Right renal cortex interstitium (tissue), 3 donors: ENCODE data around the gene PLA2G2F. TPM values are rescaled to one million over a fixed set of nuclear protein-coding genes. Genes with fewer than 3 reads are reported as not detected.

Experiments
- DNase-seq, 3 donors: peaks; one replicate each; pipeline ENCODE4 v3.0.0-alpha.2; 2013; ENCODE audit warnings: low read depth in 3 of 3, low spot score in 2 of 3
- polyA plus RNA-seq, 3 donors: library from polyadenylated mRNA; unstranded; fragments of 120-200 nt; gene quantifications; one replicate each; pipeline ENCODE4 v1.2.1, GENCODE V29; 2013; ENCODE audit not compliant: insufficient read length in 3 of 3

Gene PLA2G2F
- polyA plus RNA-seq, 3 donors, result 0.12 to 0.37 TPM; not detected in 1

GRCh38 chr1:20166051-20166450 is 26.9 kb downstream of the PLA2G2F start:
- DNase-seq, result no peak

DNA sequence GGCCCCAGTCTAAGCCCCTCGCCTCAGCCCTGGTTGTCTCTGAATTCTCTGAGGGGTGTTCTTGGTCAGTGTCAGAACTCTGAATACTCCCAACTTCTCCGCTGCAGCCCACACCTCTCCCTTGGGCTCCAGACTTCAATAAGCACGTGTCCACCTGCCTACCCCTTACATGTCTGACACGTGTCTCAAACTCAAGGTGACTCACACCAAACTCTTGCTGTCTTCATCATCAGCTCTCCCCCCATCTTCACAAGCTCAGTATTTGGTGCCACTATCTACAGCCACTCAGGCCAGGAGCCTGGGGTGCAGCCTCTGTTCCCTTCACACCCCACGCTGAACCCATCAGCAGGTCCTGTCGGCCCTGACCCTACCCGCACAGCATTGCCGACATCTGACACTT is 28.0 kb downstream of the PLA2G2F start:
- DNase-seq, result no peak

DNA sequence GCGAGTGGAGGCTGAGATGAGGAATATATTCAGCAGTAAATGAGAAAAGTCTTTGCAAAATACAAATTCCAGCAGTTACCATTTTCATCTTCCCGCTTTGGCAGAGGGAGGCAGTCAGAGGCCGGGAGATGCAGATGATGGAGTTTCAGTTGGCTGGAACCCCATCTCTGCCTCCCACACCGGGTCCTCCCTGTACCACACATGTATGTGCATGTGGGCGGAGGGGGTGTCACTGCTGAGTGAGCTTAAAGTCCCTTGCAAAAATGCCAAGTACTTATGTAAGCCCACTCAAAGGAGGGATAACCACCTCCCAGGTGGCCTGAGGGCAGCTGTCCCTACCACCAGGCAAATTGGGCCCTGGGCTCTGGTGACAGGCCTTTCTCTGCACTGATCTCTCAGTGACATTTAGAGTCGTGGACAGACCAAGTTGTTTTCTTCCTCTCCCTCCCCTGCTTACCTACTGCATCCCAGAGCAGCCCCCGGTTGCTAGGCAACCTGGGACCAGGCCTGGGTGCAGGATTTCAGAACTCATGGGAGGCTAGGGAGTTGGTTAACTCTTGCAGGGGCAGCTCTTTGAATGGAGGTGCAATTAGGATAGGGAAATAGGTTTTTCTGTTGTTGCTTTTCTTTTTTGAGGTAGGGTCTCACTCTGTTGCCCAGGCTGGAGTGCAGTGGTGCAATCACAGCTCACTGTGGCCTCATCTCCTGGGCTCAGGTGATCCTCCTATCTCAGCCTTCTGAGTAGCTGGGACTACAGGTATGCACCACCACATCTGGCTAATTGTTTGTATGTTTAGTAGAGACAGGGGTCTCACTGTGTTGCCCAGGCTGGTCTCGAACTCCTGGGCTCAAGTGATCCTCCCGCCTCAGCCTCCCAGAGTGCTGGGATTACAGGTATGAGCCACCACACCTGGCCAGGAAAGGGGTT is 29.7 kb downstream of the PLA2G2F start:
- DNase-seq, result no peak

- DNase-seq, result no peak
Measured at GRCh38 chr1:20169932-20170331, 30.8 kb downstream of the PLA2G2F start.

- no peak for DNase-seq
Measured at GRCh38 chr1:20172033-20172590, 33.0 kb downstream of the PLA2G2F start.

- DNase-seq, result no peak
Measured at GRCh38 chr1:20174937-20175666, 36.0 kb downstream of the PLA2G2F start.

DNA sequence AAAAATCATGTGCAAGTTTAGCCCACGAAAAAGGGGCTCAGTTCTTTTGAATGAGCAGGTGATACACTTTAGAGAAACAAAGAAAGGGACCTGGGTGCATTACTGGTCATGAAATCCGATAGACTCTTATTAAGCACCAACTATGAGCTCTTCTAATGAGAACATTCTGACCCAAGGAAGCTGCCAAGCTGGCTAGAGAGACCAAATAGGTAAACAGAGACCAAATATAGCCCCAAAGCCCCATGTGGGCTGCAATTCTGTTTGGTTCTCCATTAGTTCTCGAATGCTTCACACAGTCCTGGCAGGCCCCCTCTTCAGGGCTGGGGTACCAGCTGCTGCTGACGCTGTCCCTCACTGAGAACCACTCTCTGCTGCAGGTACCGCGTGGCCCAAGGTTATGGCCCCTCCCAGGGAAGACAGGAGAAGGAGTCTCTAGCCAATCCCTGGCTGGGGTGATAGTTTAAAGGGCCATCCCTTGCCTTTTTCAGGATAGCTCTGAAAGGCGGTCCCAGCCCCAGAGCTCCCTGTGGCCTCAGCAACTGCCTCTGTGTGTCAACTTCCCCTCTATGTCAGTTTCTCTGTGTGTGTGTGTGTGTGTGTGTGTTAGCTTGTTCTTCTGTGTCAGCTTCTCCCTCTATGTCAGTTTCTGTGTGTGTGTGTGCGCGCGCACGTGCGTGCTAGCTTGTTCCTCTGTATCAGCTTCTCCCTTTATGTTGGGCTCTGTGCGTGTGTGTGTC is 39.7 kb downstream of the PLA2G2F start:
- DNase-seq, result no peak

DNA sequence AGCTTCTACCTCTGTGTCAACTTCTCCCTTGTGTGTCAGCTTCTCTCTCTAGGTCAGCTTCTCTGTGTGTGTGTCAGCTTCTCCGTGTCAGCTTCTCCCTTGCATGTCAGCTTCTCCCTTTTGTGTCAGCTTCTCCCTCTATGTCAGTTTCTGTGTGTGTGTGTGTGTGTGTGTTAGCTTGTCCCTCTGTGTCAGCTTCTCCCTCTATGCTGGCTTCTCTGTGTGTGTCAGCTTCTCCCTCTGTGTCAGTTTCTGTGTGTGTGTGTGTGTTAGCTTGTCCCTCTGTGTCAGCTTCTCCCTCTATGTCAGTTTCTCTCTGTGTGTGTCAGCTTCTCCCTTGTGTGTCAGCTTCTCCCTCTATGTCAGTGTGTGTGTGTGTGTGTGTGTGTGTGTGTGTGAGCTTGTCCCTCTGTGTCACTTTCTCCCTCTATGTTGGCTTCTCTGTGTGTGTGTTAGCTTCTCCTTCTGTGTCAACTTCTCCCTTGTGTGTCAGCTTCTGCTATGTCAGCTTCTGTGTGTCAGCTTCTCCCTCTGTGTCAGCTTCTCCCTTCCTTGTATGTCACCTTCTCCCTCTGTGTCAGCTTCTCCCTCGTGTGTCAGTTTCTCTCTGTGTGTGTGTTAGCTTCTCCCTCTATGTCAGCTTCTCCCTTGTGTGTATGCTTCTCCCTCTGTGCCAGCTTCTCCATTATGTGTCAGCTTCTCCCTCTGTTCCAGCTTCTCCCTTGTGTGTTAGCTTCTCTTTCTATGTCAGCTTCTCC is 40.4 kb downstream of the PLA2G2F start:
- DNase-seq, result no peak

GRCh38 chr1:20180129-20180843 is 41.2 kb downstream of the PLA2G2F start:
- no peak for DNase-seq

DNA sequence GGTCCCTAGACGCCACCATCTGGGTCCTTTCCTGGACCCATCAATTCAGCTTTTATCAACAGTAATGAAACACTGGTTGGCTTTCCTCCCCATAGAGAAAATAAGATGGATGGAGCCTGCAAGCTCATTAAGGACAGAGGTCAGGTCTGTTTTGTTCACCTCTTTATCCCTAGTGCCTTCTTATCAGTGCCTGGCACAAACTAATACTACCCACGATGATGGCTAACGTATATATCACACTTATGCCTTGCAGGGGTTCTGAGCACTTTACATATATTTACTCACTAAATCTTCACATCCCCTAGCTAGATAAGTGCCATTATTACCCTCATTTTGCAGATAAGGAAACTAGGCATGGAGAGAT is 41.7 kb downstream of the PLA2G2F start:
- DNase-seq, result no peak

- DNase-seq, result no peak
Measured at GRCh38 chr1:20182415-20182814, 43.3 kb downstream of the PLA2G2F start.

DNA sequence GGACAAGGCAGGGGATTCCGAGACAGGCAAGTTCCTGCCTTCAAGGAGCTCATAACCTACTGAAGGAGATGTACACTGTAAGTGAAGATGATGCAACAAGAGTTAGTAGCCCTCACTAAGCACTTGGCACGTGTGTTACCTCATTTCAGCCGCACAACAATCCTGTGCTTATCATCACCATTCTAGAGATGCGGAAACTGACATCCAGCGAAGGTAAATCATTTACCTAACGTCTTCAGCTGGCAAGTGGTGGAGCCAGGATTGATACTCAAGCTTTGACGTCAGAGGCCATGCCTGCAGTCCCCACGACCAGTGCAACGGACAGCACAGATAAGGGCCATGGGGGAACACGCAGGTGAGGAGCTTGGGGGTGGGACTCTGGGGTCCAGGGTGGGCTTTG is 43.9 kb downstream of the PLA2G2F start:
- DNase-seq, result no peak

GRCh38 chr1:20183616-20184271 is 44.6 kb downstream of the PLA2G2F start:
- DNase-seq, result no peak

DNA sequence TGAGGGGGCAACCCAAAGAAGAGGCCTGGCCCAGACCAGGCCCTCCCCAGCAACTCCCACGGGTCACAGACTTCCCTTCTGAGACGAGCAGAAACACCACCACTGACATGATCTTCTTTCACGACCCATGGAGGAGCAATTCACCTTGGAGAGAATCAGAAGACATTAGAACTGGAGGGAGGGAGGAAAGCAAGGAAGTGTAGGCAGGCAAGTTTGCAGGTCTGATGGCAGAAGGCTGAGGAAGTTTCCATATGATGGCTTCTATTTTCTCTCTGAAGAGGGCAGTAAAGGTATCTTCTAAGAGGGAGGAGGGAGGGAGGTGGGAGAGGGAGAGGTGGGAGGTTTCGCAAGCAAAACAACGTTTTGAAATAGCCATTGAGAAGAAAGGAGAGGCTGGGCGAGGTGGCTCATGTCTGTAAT is 45.4 kb downstream of the PLA2G2F start:
- DNase-seq, result no peak

DNA sequence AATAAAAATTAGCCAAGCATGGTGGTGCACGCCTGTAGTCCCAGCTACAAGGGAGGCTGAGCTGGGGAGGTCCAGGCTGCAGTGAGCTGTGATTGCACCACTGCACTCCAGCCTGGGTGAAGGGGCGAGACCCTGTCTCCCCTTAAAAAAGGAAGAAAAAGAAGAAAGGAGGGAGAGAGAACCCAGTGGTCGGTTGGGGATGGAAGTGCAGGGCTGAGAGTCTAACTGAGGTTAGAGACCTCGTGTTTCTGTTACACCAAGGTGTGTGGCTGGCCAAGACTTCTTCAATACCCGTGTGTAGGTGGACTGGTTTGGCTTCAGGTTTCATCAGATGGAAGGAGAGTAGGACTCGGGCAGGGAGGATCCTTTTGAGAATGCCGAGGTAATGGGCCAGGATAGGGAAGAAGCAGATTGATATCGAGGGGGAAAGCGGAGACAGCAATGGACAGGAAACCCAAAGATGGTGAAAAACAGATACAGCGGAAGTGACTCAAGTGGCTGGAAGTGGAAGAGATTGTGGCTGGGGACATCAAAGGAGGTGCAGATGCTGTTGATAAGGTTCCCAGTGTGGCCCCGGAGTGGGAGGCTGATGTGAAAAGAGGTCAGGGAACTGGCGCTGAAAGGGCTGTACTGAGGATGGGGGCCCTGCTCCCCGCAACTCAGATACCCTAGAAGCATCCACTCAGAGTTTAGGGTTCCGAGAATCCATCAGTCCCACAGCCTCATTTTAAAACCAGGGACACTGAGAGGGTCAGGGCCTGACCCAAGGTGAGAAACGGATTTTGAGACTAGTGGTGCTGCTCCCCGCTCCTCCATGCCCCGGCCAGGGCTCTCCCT is 46.1 kb downstream of the PLA2G2F start:
- no peak for DNase-seq

DNA sequence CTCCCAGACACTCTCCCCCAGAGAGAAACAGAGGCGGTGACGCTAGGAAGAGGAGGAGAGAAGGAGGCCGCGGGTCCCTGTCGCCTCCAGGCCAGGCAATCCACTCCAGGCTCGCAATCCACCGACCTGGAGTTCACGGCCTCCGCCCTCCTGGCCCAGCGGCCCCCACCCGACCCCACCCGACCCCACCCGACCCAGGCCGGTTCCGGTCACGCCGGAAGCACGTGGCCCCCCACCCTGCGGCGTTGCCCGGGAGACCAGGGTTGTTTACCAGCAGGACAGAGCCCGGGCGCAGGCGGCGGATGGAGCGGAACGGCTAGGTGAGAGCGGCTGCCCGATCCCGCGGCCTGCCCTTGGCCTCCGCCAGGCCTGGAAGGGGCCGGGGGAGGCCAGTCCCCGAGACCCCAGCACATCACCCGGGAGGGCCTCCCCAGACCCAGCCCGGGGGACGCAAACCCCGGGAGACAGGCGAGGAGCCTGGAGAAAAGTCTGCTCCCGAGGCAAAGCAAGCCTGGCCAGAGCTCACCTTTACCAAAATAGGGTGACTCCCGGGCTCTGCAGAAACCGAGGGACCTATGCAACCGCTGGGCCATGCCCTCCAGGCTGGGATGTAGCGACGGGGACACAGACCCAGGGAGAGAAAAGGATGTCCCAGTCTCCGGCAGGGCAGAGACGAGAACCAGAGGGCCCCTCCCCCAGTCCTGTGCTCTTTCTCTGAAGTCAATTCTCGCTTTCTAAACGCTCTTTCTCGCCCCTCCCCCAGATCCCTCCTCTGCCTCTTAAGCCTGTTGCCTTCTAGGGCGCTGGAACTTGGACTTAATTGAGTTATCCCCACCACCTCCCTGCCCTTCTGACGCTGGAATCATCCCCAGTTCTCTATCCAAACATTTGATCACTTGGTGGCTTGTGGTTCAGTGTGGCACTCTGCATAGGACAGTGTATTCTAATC is 47.0 kb downstream of the PLA2G2F start, which contains the start of the genes PLA2G2C and UBXN10:
Gene PLA2G2C (minus strand): TSS at position 685 of the 949 bp plus-strand sequence. CDS start 9,155 bp downstream, outside the sequence.
Gene UBXN10 (plus strand): TSS at position 263 of the 949 bp plus-strand sequence. CDS start 4,466 bp downstream, outside the sequence.
- DNase-seq, result peak in 1 of 3 donors; percentile 46
